SK-N-SH (cell line): ENCODE data around the gene AATF. TPM values are rescaled to one million over a fixed set of nuclear protein-coding genes. Genes with fewer than 3 reads are reported as not detected.

Experiments
- CTCF ChIA-PET: fragments of 300-600, 350-600 bp; formaldehyde crosslinking; extraction: SDS; loops from one replicate; lab custom pipeline; 2021; lab: Yijun Ruan, JAX
- POLR2A ChIA-PET: fragments of 350-600 bp; sonication (Branson Sonifier 250); formaldehyde crosslinking; extraction: SDS; loops from one replicate; lab custom pipeline; 2020; ENCODE audit warnings: antibody characterized with exemption, inconsistent platforms; lab: Yijun Ruan, JAX
- DNase-seq: peaks from one replicate; pipeline ENCODE4 v3.0.0; 2012
- H2AFZ ChIP-seq: fragments of 200-600 bp; sonication (generic); 2 replicates; pipeline ENCODE4 v1.8.1; 2016; ENCODE audit warnings: antibody characterized with exemption, mild to moderate bottlenecking, low read depth
- H3F3A ChIP-seq: fragments of 200-600 bp; sonication (generic); replicated peaks from 2 replicates; pipeline ENCODE3; 2016; ENCODE audit warnings: antibody characterized with exemption, mild to moderate bottlenecking; ENCODE audit not compliant: insufficient read depth
- H3K27ac ChIP-seq, 2 experiments: fragments of 200-500 bp in 1 of 2; fragments of 200-600 bp in 1 of 2; sonication (Bioruptor generic) in 1 of 2; sonication (generic), shearing (Covaris generic) in 1 of 2; 2 replicates each; pipeline versions ENCODE4 v1.5.1 to v1.6.1; 2014 to 2016; ENCODE audit warnings: low read depth in 2 of 2, inconsistent platforms in 1 of 2, low read length in 1 of 2, mild to moderate bottlenecking in 1 of 2, mixed read lengths in 1 of 2
- H3K27me3 ChIP-seq: fragments of 200-600 bp; sonication (generic), shearing (Covaris generic); 2 replicates; pipeline ENCODE4 v1.6.1; 2016; ENCODE audit warnings: mixed run types; ENCODE audit not compliant: insufficient read depth
- H3K36me3 ChIP-seq, 2 experiments: fragments of 200-500 bp in 1 of 2; fragments of 200-600 bp in 1 of 2; sonication (Bioruptor generic) in 1 of 2; sonication (generic) in 1 of 2; replicated peaks in 1 of 2; 2 replicates each; pipeline versions ENCODE3 to v1.5.1; 2014 to 2016; ENCODE audit warnings: low read length in 1 of 2, mild to moderate bottlenecking in 1 of 2; ENCODE audit not compliant: insufficient read depth in 2 of 2, control insufficient read depth in 1 of 2
- H3K4me1 ChIP-seq, 2 experiments: fragments of 200-500 bp in 1 of 2; fragments of 200-600 bp in 1 of 2; sonication (Bioruptor generic) in 1 of 2; sonication (generic), shearing (Covaris generic) in 1 of 2; 2 replicates each; pipeline versions ENCODE4 v1.5.1 to v1.6.1; 2014 to 2016; ENCODE audit warnings: low read depth in 1 of 2, low read length in 1 of 2, mixed run types in 1 of 2; ENCODE audit not compliant: insufficient read depth in 2 of 2, control insufficient read depth in 1 of 2
- H3K4me2 ChIP-seq: fragments of 200-600 bp; sonication (generic), shearing (Covaris generic); 2 replicates; pipeline ENCODE4 v1.6.1; 2017; ENCODE audit warnings: mixed run types
- H3K4me3 ChIP-seq, 2 experiments: fragments of 200-500 bp in 1 of 2; fragments of 200-600 bp in 1 of 2; sonication (Bioruptor generic) in 1 of 2; sonication (generic), shearing (Covaris generic) in 1 of 2; 2 replicates each; pipeline versions ENCODE4 v1.5.1 to v1.8.1; 2014 to 2016; ENCODE audit warnings: low read depth in 2 of 2, inconsistent platforms in 1 of 2, low read length in 1 of 2, mild to moderate bottlenecking in 1 of 2, mixed read lengths in 1 of 2, moderate library complexity in 1 of 2
- H3K79me2 ChIP-seq: fragments of 200-600 bp; sonication (generic); 2 replicates; pipeline ENCODE4 v1.8.1; 2017; ENCODE audit warnings: mild to moderate bottlenecking; ENCODE audit not compliant: insufficient read depth
- H3K9ac ChIP-seq: fragments of 200-600 bp; sonication (generic); 2 replicates; pipeline ENCODE4 v1.6.1; 2017; ENCODE audit warnings: mixed run types
- H3K9me2 ChIP-seq: fragments of 200-600 bp; sonication (generic); 2 replicates; pipeline ENCODE4 v1.6.1; 2017; ENCODE audit warnings: mixed run types
- H3K9me3 ChIP-seq: fragments of 200-600 bp; sonication (generic); 2 replicates; pipeline ENCODE4 v1.6.1; 2017; ENCODE audit warnings: mixed run types, mild to moderate bottlenecking, moderate library complexity
- H4K20me1 ChIP-seq: fragments of 200-600 bp; sonication (generic); 2 replicates; pipeline ENCODE4 v1.6.1; 2017; ENCODE audit warnings: mild to moderate bottlenecking, mixed run types; ENCODE audit not compliant: insufficient read depth
- CHD2 ChIP-seq: fragments of 150-350 bp; IDR thresholded peaks from 2 replicates; pipeline ENCODE4 v1.6.1; 2018; ENCODE audit warnings: low read length; ENCODE audit not compliant: partially characterized antibody
- EP300 ChIP-seq, 2 experiments: IDR thresholded peaks; 2 replicates each; pipeline versions ENCODE4 v1.4.0 to v1.6.1; 2012; ENCODE audit warnings: borderline replicate concordance in 1 of 2, low read depth in 1 of 2, low read length in 1 of 2
- EZH2phosphoT487 ChIP-seq: fragments of 200-600 bp; sonication (generic); IDR thresholded peaks from 2 replicates; pipeline ENCODE4 v1.6.1; 2017; ENCODE audit warnings: low read depth, mixed run types, mild to moderate bottlenecking, antibody characterized with exemption, moderate library complexity, borderline replicate concordance
- GABPA ChIP-seq: IDR thresholded peaks from 2 replicates; pipeline ENCODE4 v1.4.0; 2012; ENCODE audit warnings: low read depth, mild to moderate bottlenecking
- IRF3 ChIP-seq: fragments of 150-350 bp; IDR thresholded peaks from 2 replicates; pipeline ENCODE4 v1.6.1; 2016; ENCODE audit warnings: mild to moderate bottlenecking, low read depth, low read length
- MAX ChIP-seq: IDR thresholded peaks from 2 replicates; pipeline ENCODE4 v1.4.0; 2012; ENCODE audit warnings: low read depth
- MEF2A ChIP-seq: IDR thresholded peaks from 2 replicates; pipeline ENCODE4 v1.4.0; 2012; ENCODE audit warnings: low read depth, borderline replicate concordance
- NFIC ChIP-seq: IDR thresholded peaks from 2 replicates; pipeline ENCODE4 v1.4.0; 2012; ENCODE audit warnings: borderline replicate concordance
- POLR2AphosphoS5 ChIP-seq: IDR thresholded peaks from 2 replicates; pipeline ENCODE4 v1.6.1; 2012; ENCODE audit warnings: low read depth, low read length
- RCOR1 ChIP-seq: fragments of 150-350 bp; IDR thresholded peaks from 2 replicates; pipeline ENCODE4 v1.6.1; 2017; ENCODE audit warnings: antibody characterized with exemption, low read length
- REST ChIP-seq: IDR thresholded peaks from 2 replicates; pipeline ENCODE4 v1.6.1; 2012; ENCODE audit warnings: mild to moderate bottlenecking, low read depth, low read length, moderate library complexity
- SIN3A ChIP-seq: IDR thresholded peaks from 2 replicates; pipeline ENCODE4 v1.6.1; 2012; ENCODE audit warnings: low read depth, mild to moderate bottlenecking, low read length, moderate library complexity, borderline replicate concordance
- SMC3 ChIP-seq: IDR thresholded peaks from 2 replicates; pipeline ENCODE4 v1.6.1; 2012; ENCODE audit warnings: low read depth, low read length, improper control_type of control experiment
- TAF1 ChIP-seq: IDR thresholded peaks from 2 replicates; pipeline ENCODE4 v1.6.1; 2012; ENCODE audit warnings: low read depth, mild to moderate bottlenecking, low read length, moderate library complexity, borderline replicate concordance
- TCF12 ChIP-seq: IDR thresholded peaks from 2 replicates; pipeline ENCODE4 v1.4.0; 2012
- USF2 ChIP-seq: fragments of 150-350 bp; IDR thresholded peaks from 2 replicates; pipeline ENCODE4 v1.6.1; 2017; ENCODE audit warnings: antibody characterized with exemption, low read length, low read depth, borderline replicate concordance
- YY1 ChIP-seq: IDR thresholded peaks from 2 replicates; pipeline ENCODE4 v1.4.0; 2012; ENCODE audit warnings: low read depth, mild to moderate bottlenecking
- polyA plus RNA-seq, 3 experiments: library from polyadenylated mRNA; depleted of rRNA; stranded (reverse); fragments of >200 nt; gene quantifications; 2 replicates each; pipeline ENCODE4 v1.2.3, GENCODE V29; 2012
- TF ChIP-seq, protein P1 (sequence below): IDR thresholded peaks from 2 replicates; pipeline ENCODE4 v1.4.0; 2012; ENCODE audit warnings: low read depth, borderline replicate concordance
- TF ChIP-seq, protein P2 (sequence below): IDR thresholded peaks from 2 replicates; pipeline ENCODE4; 2012
- TF ChIP-seq, protein P3 (sequence below): IDR thresholded peaks from 2 replicates; pipeline ENCODE4 v1.4.0; 2012; ENCODE audit warnings: low read depth, borderline replicate concordance
- TF ChIP-seq, protein P4 (sequence below): fragments of 200-600 bp; sonication (generic); IDR thresholded peaks from 2 replicates; pipeline ENCODE4 v1.6.1; 2017; ENCODE audit warnings: antibody characterized with exemption, mild to moderate bottlenecking, moderate library complexity

Gene AATF
- polyA plus RNA-seq, 1 of the 3 experiments (the other 2 are of a cell fraction), result 18.8 TPM

DNA sequence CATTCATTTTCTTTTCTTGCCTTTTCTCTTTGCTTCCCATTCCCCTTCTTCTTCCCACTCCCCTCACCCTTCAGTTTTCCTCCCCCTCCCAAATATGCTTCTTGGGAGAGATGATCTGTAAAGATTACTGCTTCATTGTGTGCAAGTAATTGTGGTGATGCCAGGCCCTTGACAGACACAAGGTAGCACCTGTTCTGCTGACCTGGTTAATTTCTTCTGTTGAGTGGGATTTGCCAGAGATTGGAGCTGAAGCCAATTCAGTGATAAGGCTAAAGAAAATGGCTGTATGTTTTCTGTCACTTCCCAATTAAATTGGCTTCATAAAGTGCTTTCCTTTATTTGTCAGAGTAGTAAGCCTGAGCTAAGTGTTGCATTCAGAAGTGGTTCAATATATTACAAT lies 44.5 kb downstream of the AATF start:
- Histone ChIP-seq H3K4me1 (peaks cover 5 to 14% of the 10 kb centered on the region in 2 experiments; a peak in 3 of 4 replicates), H3K27me3 (no peaks in the 10 kb centered on the region), H3K9me3 (no peaks in the 10 kb centered on the region), H4K20me1 (no peaks in the 10 kb centered on the region), H3K27ac (peak overlapping the region in 1 of 2 experiments; percentile 76; a peak in 2 of 4 replicates), H3K4me3 (no peak overlapping the region), H3K79me2 (peaks cover 11% of the 10 kb centered on the region), H3K9ac (no peak overlapping the region), H2AFZ (no peak overlapping the region), H3F3A (peaks cover 6% of the 10 kb centered on the region), H3K36me3 (peaks cover 66 to 69% of the 10 kb centered on the region in 2 experiments), H3K4me2 (no peak overlapping the region), H3K9me2 (no peaks in the 10 kb centered on the region)
- POLR2A ChIA-PET, result interaction anchor here (0.9 kb wide), 1 partner anchor 24 kb away, joined by 4 read pairs; no protein-coding TSS in a partner anchor
- CTCF ChIA-PET, result interaction anchor here (0.8 to 2.4 kb wide), 7 partner anchors 12 to 364 kb away, joined by 3 to 7 read pairs (median 6); no protein-coding TSS in a partner anchor
- peak; percentile 28 for DNase-seq
- TF ChIP-seq YY1 (no peak), TCF12 (no peak), RCOR1 (peak; percentile 57; the same call in 1 of the 2 replicates), USF2 (no peak), TAF1 (no peak), SMC3 (no peak), SIN3A (no peak), POLR2AphosphoS5 (no peak), CHD2 (peak; percentile 52), MAX (no peak), EZH2phosphoT487 (no peak), EP300 (IDR thresholded peaks at IDR 0.05; ENCODE audit: borderline replicate concordance in 1 of 2, low read depth in 1 of 2, low read length in 1 of 2) (peak in 1 of 2 experiments; percentile 87; a peak in 2 of 4 replicates), MEF2A (no peak), GABPA (no peak), REST (no peak), IRF3 (no peak), NFIC (no peak)
- TF ChIP-seq, protein P1, sequence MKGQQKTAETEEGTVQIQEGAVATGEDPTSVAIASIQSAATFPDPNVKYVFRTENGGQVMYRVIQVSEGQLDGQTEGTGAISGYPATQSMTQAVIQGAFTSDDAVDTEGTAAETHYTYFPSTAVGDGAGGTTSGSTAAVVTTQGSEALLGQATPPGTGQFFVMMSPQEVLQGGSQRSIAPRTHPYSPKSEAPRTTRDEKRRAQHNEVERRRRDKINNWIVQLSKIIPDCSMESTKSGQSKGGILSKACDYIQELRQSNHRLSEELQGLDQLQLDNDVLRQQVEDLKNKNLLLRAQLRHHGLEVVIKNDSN, result no peak
- TF ChIP-seq, protein P2, sequence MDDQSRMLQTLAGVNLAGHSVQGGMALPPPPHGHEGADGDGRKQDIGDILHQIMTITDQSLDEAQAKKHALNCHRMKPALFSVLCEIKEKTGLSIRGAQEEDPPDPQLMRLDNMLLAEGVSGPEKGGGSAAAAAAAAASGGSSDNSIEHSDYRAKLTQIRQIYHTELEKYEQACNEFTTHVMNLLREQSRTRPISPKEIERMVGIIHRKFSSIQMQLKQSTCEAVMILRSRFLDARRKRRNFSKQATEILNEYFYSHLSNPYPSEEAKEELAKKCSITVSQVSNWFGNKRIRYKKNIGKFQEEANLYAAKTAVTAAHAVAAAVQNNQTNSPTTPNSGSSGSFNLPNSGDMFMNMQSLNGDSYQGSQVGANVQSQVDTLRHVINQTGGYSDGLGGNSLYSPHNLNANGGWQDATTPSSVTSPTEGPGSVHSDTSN, result no peak
- TF ChIP-seq, protein P3, sequence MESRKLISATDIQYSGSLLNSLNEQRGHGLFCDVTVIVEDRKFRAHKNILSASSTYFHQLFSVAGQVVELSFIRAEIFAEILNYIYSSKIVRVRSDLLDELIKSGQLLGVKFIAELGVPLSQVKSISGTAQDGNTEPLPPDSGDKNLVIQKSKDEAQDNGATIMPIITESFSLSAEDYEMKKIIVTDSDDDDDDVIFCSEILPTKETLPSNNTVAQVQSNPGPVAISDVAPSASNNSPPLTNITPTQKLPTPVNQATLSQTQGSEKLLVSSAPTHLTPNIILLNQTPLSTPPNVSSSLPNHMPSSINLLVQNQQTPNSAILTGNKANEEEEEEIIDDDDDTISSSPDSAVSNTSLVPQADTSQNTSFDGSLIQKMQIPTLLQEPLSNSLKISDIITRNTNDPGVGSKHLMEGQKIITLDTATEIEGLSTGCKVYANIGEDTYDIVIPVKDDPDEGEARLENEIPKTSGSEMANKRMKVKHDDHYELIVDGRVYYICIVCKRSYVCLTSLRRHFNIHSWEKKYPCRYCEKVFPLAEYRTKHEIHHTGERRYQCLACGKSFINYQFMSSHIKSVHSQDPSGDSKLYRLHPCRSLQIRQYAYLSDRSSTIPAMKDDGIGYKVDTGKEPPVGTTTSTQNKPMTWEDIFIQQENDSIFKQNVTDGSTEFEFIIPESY, result no peak
- TF ChIP-seq, protein P4, sequence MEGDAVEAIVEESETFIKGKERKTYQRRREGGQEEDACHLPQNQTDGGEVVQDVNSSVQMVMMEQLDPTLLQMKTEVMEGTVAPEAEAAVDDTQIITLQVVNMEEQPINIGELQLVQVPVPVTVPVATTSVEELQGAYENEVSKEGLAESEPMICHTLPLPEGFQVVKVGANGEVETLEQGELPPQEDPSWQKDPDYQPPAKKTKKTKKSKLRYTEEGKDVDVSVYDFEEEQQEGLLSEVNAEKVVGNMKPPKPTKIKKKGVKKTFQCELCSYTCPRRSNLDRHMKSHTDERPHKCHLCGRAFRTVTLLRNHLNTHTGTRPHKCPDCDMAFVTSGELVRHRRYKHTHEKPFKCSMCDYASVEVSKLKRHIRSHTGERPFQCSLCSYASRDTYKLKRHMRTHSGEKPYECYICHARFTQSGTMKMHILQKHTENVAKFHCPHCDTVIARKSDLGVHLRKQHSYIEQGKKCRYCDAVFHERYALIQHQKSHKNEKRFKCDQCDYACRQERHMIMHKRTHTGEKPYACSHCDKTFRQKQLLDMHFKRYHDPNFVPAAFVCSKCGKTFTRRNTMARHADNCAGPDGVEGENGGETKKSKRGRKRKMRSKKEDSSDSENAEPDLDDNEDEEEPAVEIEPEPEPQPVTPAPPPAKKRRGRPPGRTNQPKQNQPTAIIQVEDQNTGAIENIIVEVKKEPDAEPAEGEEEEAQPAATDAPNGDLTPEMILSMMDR, result no peak
